SK-N-MC (cell line): ENCODE results near the gene SHISA7.

Source experiments
- DNase-seq: peaks from one replicate; pipeline ENCODE4 v3.0.0-alpha.2; 2011; ENCODE audit warnings: low read depth, low spot score
- H3K27ac ChIP-seq: fragments of 200-600 bp; sonication (generic); 2 replicates; pipeline ENCODE4 v1.5.1; 2016; ENCODE audit warnings: mixed run types
- H3K36me3 ChIP-seq: fragments of 200-600 bp; sonication (generic); 2 replicates; pipeline ENCODE4 v1.6.1; 2017; ENCODE audit warnings: antibody characterized with exemption, low read length, mixed read lengths; ENCODE audit not compliant: insufficient read depth
- H3K4me3 ChIP-seq: fragments of 200-600 bp; sonication (generic); 2 replicates; pipeline ENCODE4 v1.5.1; 2016
- H3K9ac ChIP-seq: fragments of 200-600 bp; sonication (generic); 2 replicates; pipeline ENCODE4 v1.8.0; 2017; ENCODE audit warnings: mixed run types, mixed read lengths; ENCODE audit not compliant: insufficient read length
- H3K9me3 ChIP-seq: fragments of 200-600 bp; sonication (generic); 2 replicates; pipeline ENCODE4 v1.6.1; 2017; ENCODE audit warnings: low read depth, mild to moderate bottlenecking, antibody characterized with exemption, low read length, moderate library complexity, mixed read lengths
- EZH2 ChIP-seq: fragments of 200-600 bp; sonication (generic); IDR thresholded peaks from one replicate; pipeline ENCODE4 v1.6.1; 2017; ENCODE audit warnings: antibody characterized with exemption
- FOXP2 ChIP-seq: optimal IDR thresholded peaks from 2 replicates; pipeline ENCODE3; 2011; ENCODE audit warnings: mild to moderate bottlenecking, moderate library complexity; ENCODE audit not compliant: insufficient read depth; ENCODE audit errors: extremely low read length, control extremely low read depth
- POLR2AphosphoS5 ChIP-seq: IDR thresholded peaks from 2 replicates; pipeline ENCODE4 v1.6.1; 2012; ENCODE audit warnings: mild to moderate bottlenecking, low read depth, low read length, borderline replicate concordance

Gene SHISA7

DNA sequence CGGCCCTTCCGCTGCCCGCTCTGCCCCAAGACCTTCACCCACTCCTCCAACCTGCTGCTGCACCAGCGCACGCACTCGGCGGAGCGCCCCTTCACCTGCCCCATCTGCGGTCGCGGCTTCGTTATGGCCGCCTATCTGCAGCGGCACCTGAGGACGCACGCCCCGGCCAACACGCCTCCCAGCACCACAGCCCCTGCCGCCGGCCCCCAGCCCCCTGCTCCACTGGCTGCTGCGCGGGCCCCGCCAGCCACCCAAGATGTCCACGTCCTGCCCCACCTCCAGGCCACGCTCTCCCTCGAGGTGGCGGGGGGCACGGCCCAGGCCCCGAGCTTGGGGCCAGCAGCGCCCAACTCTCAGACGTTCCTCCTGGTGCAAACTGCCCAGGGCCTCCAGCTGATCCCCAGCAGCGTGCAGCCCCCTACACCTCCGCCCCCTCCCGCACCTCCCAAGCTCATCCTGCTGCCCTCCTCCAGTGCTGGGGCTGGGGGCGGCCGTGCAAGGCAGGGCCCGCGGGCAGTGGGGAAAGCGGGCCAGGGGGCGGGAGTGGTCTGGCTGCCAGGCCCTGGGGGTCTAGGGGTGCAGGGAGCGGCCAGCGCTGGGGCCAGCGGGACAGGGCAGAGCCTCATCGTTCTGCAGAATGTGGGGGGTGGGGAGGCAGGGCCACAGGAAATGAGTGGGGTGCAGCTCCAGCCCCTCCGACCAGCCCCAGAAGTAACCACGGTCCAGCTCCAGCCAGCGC is 40.0 kb upstream of the SHISA7 start:
- DNase-seq: no peak
- Histone ChIP-seq H3K9ac (no peak overlapping the region), H3K4me3 (no peak overlapping the region), H3K9me3 (no peaks in the 10 kb centered on the region), H3K36me3 (no peaks in the 10 kb centered on the region), H3K27ac (no peak overlapping the region)
- TF ChIP-seq EZH2 (no peak), POLR2AphosphoS5 (no peak), FOXP2 (no peak)

DNA sequence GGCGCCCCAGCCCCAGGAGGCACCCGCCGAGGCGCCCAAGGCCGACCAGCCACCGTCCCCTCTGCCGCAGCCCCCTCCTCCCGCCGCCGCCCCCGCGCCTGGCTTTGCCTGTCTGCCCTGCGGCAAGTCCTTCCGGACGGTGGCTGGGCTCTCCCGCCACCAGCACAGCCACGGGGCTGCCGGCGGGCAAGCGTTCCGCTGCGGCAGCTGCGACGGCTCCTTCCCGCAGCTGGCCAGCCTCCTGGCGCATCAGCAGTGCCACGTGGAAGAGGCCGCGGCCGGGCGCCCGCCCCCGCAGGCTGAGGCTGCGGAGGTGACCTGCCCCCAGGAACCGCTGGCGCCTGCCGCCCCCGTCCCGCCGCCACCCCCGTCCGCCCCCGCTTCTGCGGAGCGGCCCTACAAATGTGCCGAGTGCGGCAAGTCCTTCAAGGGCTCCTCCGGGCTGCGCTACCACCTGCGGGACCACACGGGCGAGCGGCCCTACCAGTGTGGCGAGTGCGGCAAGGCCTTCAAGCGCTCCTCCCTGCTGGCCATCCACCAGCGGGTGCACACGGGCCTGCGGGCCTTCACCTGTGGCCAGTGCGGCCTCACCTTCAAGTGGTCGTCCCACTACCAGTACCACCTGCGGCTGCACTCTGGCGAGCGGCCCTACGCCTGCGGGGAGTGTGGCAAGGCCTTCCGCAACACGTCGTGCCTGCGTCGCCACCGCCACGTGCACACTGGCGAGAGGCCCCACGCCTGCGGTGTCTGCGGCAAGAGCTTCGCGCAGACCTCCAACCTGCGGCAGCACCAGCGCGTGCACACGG is 39.3 kb upstream of the SHISA7 start:
- Histone ChIP-seq H3K9me3 (no peaks in the 10 kb centered on the region), H3K4me3 (no peak overlapping the region), H3K9ac (no peak overlapping the region), H3K36me3 (no peaks in the 10 kb centered on the region), H3K27ac (no peak overlapping the region)
- no peak for TF ChIP-seq POLR2AphosphoS5
- TF ChIP-seq EZH2: no peak
- TF ChIP-seq FOXP2: no peak
- no peak for DNase-seq

DNA sequence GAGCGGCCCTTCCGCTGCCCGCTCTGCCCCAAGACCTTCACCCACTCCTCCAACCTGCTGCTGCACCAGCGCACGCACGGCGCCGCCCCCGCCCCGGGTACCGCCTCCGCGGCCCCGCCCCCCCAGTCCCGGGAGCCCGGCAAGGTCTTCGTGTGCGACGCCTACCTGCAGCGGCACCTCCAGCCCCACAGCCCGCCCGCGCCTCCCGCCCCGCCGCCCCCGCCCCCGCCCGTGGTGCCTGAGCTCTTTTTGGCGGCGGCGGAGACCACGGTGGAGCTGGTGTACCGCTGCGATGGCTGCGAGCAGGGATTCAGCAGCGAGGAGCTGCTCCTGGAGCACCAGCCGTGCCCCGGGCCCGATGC is 38.7 kb upstream of the SHISA7 start:
- no peaks in the 10 kb centered on the region for H3K9me3 ChIP-seq
- TF ChIP-seq EZH2 (no peak), POLR2AphosphoS5 (no peak), FOXP2 (no peak)
- H3K36me3 ChIP-seq: no peaks in the 10 kb centered on the region
- H3K9ac ChIP-seq: no peak overlapping the region
- no peak overlapping the region for H3K27ac ChIP-seq
- no peak for DNase-seq
- no peak overlapping the region for H3K4me3 ChIP-seq

DNA sequence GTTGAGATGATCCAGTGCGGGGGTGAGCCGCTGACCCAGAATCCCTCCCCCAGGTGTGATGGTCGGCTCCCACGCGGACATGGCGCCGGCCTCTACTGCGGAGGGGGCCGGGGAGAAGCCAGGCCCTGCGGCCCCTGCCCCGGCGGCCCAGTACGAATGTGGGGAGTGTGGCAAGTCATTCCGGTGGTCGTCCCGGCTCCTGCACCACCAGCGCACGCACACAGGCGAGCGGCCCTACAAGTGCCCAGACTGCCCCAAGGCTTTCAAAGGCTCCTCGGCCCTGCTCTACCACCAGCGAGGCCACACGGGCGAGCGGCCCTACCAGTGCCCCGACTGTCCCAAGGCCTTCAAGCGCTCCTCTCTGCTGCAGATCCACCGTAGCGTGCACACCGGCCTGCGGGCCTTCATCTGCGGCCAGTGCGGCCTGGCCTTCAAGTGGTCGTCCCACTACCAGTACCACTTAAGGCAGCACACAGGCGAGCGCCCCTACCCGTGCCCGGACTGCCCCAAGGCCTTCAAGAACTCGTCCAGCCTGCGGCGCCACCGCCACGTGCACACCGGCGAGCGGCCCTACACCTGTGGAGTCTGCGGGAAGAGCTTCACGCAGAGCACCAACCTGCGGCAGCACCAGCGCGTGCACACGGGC is 38.2 kb upstream of the SHISA7 start:
- TF ChIP-seq EZH2 (no peak), POLR2AphosphoS5 (no peak), FOXP2 (no peak)
- no peak for DNase-seq
- Histone ChIP-seq H3K36me3 (no peaks in the 10 kb centered on the region), H3K4me3 (no peak overlapping the region), H3K27ac (no peak overlapping the region), H3K9me3 (no peaks in the 10 kb centered on the region), H3K9ac (no peak overlapping the region)

- Histone ChIP-seq H3K4me3 (no peak overlapping the region), H3K9ac (no peak overlapping the region), H3K9me3 (no peaks in the 10 kb centered on the region)
Observed at GRCh38 chr19:55479451-55480230, 36.5 kb upstream of the SHISA7 start.

GRCh38 chr19:55479045-55479444 is 35.9 kb upstream of the SHISA7 start:
- TF ChIP-seq POLR2AphosphoS5 (no peak), EZH2 (no peak)
- no peaks in the 10 kb centered on the region for H3K36me3 ChIP-seq
- no peak for DNase-seq
- H3K9me3 ChIP-seq: no peaks in the 10 kb centered on the region
- no peak overlapping the region for H3K27ac ChIP-seq
- no peak overlapping the region for H3K4me3 ChIP-seq
- H3K9ac ChIP-seq: no peak overlapping the region

More at GRCh38 chr19:55479451-55480230, 36.5 kb upstream of the SHISA7 start:
- TF ChIP-seq FOXP2 (no peak), POLR2AphosphoS5 (no peak), EZH2 (no peak)
- Histone ChIP-seq H3K36me3 (no peaks in the 10 kb centered on the region), H3K27ac (no peak overlapping the region)
- DNase-seq: no peak

DNA sequence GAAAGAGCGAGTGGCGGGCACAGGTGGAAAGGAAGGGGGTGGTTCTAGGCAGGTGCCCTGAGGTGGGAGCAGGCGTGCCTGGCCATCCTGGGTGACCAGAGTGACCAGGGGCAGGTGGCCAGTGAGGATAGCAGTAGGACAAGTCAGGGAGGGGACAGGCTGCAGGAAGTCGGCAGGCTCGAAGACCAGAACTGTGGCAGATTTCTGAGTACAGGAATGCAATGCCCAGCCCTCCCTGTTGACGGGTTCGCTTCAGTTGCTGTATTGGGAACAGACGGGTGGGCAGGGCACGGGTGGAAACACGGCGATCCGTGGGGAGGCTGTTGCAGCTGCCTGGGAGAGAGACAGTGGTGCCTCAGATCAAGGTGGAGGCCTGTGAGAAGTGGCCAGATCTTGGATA is 35.3 kb upstream of the SHISA7 start:
- Histone ChIP-seq H3K27ac (no peak overlapping the region), H3K9me3 (no peaks in the 10 kb centered on the region), H3K4me3 (no peak overlapping the region), H3K36me3 (no peaks in the 10 kb centered on the region), H3K9ac (peak overlapping the region; percentile 55)
- no peak for DNase-seq
- TF ChIP-seq EZH2: no peak
- TF ChIP-seq FOXP2: no peak
- no peak for TF ChIP-seq POLR2AphosphoS5

DNA sequence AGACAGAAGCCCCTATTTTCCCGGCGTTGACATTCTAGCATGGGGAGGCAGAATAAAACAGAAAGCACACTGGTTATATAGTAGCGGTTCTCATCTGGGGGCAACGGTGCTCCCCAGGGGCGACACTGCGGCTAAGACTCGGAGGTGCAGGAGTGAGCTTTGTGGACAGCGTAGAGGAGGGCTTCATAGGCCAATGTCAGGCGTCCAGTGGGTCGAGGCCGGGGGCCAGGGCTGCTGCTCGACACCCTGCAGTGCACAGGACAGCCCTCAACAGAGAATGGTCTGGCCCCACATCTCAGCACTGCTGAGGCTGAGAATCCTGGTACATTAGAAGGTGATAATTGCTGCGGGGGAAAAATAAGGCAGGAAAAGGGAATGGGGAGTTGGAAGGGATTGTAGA is 34.8 kb upstream of the SHISA7 start:
- no peaks in the 10 kb centered on the region for H3K9me3 ChIP-seq
- TF ChIP-seq EZH2: no peak
- TF ChIP-seq FOXP2: no peak
- TF ChIP-seq POLR2AphosphoS5: no peak
- H3K36me3 ChIP-seq: no peaks in the 10 kb centered on the region
- H3K9ac ChIP-seq: peak overlapping the region; percentile 55
- H3K27ac ChIP-seq: no peak overlapping the region
- no peak for DNase-seq
- peak overlapping the region; percentile 89 for H3K4me3 ChIP-seq
